ENCODE results near the gene KATNB1. TPM values are rescaled to one million over a fixed set of nuclear protein-coding genes. Genes with fewer than 3 reads are reported as not detected.

KATNB1 gene
- total and polyA plus RNA-seq, 7 experiments from 2014 or later = 20.4 to 32.9 (median 26.0) TPM

- DNase-seq (no peak), ATAC-seq (no peak)
- Histone ChIP-seq H3K27me3 (ENCODE audit: control insufficient read depth in 2 of 2, insufficient read depth in 2 of 2, low read length in 2 of 2) (no peaks in the 10 kb centered on the region), H3K4me3 (ENCODE audit: low read length) (no peak overlapping the region), H3K9me3 (ENCODE audit: control insufficient read depth in 2 of 3, low read length in 3 of 3) (no peaks in the 10 kb centered on the region), H3K36me3 (ENCODE audit: control insufficient read depth in 2 of 3, insufficient read depth in 3 of 3, low read length in 3 of 3) (no peaks in the 10 kb centered on the region), H3K4me1 (ENCODE audit: control insufficient read depth in 2 of 2, insufficient read depth in 2 of 2, low read length in 2 of 2) (no peaks in the 10 kb centered on the region), H3K27ac (ENCODE audit: low read depth, low read length) (no peak overlapping the region)
- Mint-ChIP-seq H3K27me3 (no peaks in the 10 kb centered on the region), H3K4me3 (no peak overlapping the region), H3K9me3 (peaks cover 0 to 1% (median 0%) of the 10 kb centered on the region in 11 donors), H3K36me3 (no peaks in the 10 kb centered on the region), H3K27ac (no peak overlapping the region), H3K4me1 (no peaks in the 10 kb centered on the region)
- intact Hi-C loops (cut with micrococcal nuclease) = no loop called here
- CTCF ChIA-PET = no interaction called here
- POLR2A ChIA-PET = interaction anchor here (0.6 kb wide), 1 partner anchor 174 kb away, joined by 3 read pairs; no protein-coding TSS in a partner anchor
Observed at GRCh38 chr16:57785924-57786323, 50.4 kb downstream of the KATNB1 start.

GRCh38 chr16:57786632-57787518 lies 51.3 kb downstream of the KATNB1 start:
- Histone ChIP-seq H3K4me3 (ENCODE audit: low read length) (no peak overlapping the region), H3K27me3 (ENCODE audit: control insufficient read depth in 2 of 2, insufficient read depth in 2 of 2, low read length in 2 of 2) (no peaks in the 10 kb centered on the region), H3K4me1 (ENCODE audit: control insufficient read depth in 2 of 2, insufficient read depth in 2 of 2, low read length in 2 of 2) (no peaks in the 10 kb centered on the region), H3K9me3 (ENCODE audit: control insufficient read depth in 2 of 3, low read length in 3 of 3) (no peaks in the 10 kb centered on the region), H3K27ac (ENCODE audit: low read depth, low read length) (no peak overlapping the region), H3K36me3 (ENCODE audit: control insufficient read depth in 2 of 3, insufficient read depth in 3 of 3, low read length in 3 of 3) (no peaks in the 10 kb centered on the region)
- DNase-seq (no peak), ATAC-seq (no peak)
- H3K9me3 Mint-ChIP-seq = peaks cover 0 to 1% (median 0%) of the 10 kb centered on the region in 11 donors
- ChIA-PET CTCF (no interaction called here), POLR2A (no interaction called here)
- no peaks in the 10 kb centered on the region for H3K27me3 Mint-ChIP-seq
- H3K4me3 Mint-ChIP-seq = no peak overlapping the region
- H3K4me1 Mint-ChIP-seq = no peaks in the 10 kb centered on the region
- H3K36me3 Mint-ChIP-seq = no peaks in the 10 kb centered on the region
- no peak overlapping the region for H3K27ac Mint-ChIP-seq
- intact Hi-C loops (cut with micrococcal nuclease) = no loop called here

- ATAC-seq (no peak), DNase-seq (no peak)
- Histone ChIP-seq H3K27me3 (ENCODE audit: control insufficient read depth in 2 of 2, insufficient read depth in 2 of 2, low read length in 2 of 2) (no peaks in the 10 kb centered on the region), H3K9me3 (ENCODE audit: control insufficient read depth in 2 of 3, low read length in 3 of 3) (no peaks in the 10 kb centered on the region), H3K4me1 (ENCODE audit: control insufficient read depth in 2 of 2, insufficient read depth in 2 of 2, low read length in 2 of 2) (no peaks in the 10 kb centered on the region), H3K4me3 (ENCODE audit: low read length) (no peak overlapping the region), H3K27ac (ENCODE audit: low read depth, low read length) (no peak overlapping the region), H3K36me3 (ENCODE audit: control insufficient read depth in 2 of 3, insufficient read depth in 3 of 3, low read length in 3 of 3) (no peaks in the 10 kb centered on the region)
- ChIA-PET POLR2A (no interaction called here), CTCF (no interaction called here)
- Mint-ChIP-seq H3K36me3 (no peaks in the 10 kb centered on the region), H3K27ac (no peak overlapping the region), H3K9me3 (peaks cover 0 to 2% (median 0%) of the 10 kb centered on the region in 11 donors), H3K4me1 (no peaks in the 10 kb centered on the region), H3K4me3 (no peak overlapping the region), H3K27me3 (peaks cover 0 to 2% (median 0%) of the 10 kb centered on the region in 5 donors)
- intact Hi-C loops (cut with micrococcal nuclease) = no loop called here
Observed at GRCh38 chr16:57787519-57787905, 51.9 kb downstream of the KATNB1 start.

DNA sequence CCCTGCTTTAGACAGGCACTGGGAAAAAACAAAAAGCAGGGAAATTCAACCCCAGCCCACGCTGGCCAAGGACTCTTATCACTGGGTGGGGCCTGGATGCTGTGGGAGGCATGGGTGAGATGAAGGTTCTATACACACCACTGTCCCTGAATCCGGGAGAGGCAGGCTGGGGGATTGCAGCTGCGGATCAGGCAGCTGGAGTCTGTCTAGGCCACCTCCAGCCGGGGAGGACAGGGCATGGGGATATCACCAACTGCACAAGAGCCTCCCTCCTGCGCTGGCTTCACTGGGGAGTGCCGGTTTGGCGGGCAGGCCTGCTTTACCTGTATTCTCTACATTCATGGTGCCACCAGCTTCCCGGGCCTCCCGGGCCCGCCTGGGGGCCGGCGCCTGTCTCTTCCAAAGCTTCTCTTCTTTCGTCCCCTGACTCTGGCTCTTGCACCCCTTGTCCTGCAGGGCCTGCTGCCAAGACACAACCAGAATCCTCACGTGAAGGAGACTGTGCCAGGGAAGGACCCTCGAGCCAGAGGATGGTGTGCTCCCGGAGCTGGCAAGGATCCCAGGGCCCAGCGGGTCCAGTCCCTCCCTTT lies 52.8 kb downstream of the KATNB1 start:
- Histone ChIP-seq H3K9me3 (ENCODE audit: control insufficient read depth in 2 of 3, low read length in 3 of 3) (no peaks in the 10 kb centered on the region), H3K4me1 (ENCODE audit: control insufficient read depth in 2 of 2, insufficient read depth in 2 of 2, low read length in 2 of 2) (no peaks in the 10 kb centered on the region), H3K4me3 (ENCODE audit: low read length) (no peak overlapping the region), H3K27me3 (ENCODE audit: control insufficient read depth in 2 of 2, insufficient read depth in 2 of 2, low read length in 2 of 2) (no peaks in the 10 kb centered on the region), H3K27ac (ENCODE audit: low read depth, low read length) (no peak overlapping the region), H3K36me3 (ENCODE audit: control insufficient read depth in 2 of 3, insufficient read depth in 3 of 3, low read length in 3 of 3) (no peaks in the 10 kb centered on the region)
- DNase-seq (no peak), ATAC-seq (no peak)
- H3K4me3 Mint-ChIP-seq = no peak overlapping the region
- peaks cover 0 to 2% (median 0%) of the 10 kb centered on the region in 11 donors for H3K9me3 Mint-ChIP-seq
- peaks cover 0 to 2% (median 0%) of the 10 kb centered on the region in 5 donors for H3K27me3 Mint-ChIP-seq
- H3K36me3 Mint-ChIP-seq = no peaks in the 10 kb centered on the region
- intact Hi-C loops (cut with micrococcal nuclease) = no loop called here
- H3K4me1 Mint-ChIP-seq = no peaks in the 10 kb centered on the region
- no peak overlapping the region for H3K27ac Mint-ChIP-seq
- ChIA-PET POLR2A (no interaction called here), CTCF (no interaction called here)

DNA sequence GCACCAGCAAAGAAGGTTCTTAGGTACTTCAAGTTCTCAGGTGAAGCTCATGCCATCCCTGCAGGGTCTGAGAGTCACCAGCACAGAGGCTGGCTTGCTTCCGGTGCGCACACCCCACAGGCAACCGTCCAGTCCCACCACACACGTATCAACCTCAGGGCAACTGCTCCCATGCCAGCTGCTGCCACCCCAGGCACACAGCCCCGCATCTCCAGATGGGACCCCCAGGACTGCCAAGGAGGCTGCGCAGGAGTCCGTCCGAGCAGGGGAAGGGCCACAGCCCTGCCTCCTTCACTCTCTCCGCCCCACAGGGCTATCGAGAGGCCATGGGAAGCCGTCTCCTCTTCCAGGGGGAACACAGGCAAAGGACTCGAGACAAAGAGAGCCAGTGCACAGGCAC lies 53.4 kb downstream of the KATNB1 start:
- peaks cover 0 to 2% (median 0%) of the 10 kb centered on the region in 11 donors for H3K9me3 Mint-ChIP-seq
- Histone ChIP-seq H3K4me3 (ENCODE audit: low read length) (no peak overlapping the region), H3K9me3 (ENCODE audit: control insufficient read depth in 2 of 3, low read length in 3 of 3) (no peaks in the 10 kb centered on the region), H3K27ac (ENCODE audit: low read depth, low read length) (no peak overlapping the region), H3K4me1 (ENCODE audit: control insufficient read depth in 2 of 2, insufficient read depth in 2 of 2, low read length in 2 of 2) (no peaks in the 10 kb centered on the region), H3K36me3 (ENCODE audit: control insufficient read depth in 2 of 3, insufficient read depth in 3 of 3, low read length in 3 of 3) (no peaks in the 10 kb centered on the region), H3K27me3 (ENCODE audit: control insufficient read depth in 2 of 2, insufficient read depth in 2 of 2, low read length in 2 of 2) (no peaks in the 10 kb centered on the region)
- intact Hi-C loops (cut with micrococcal nuclease) = no loop called here
- H3K27ac Mint-ChIP-seq = no peak overlapping the region
- DNase-seq = no peak
- ChIA-PET POLR2A (no interaction called here), CTCF (no interaction called here)
- H3K27me3 Mint-ChIP-seq = peaks cover 0 to 2% (median 0%) of the 10 kb centered on the region in 5 donors
- H3K4me1 Mint-ChIP-seq = no peaks in the 10 kb centered on the region
- H3K4me3 Mint-ChIP-seq = no peak overlapping the region
- ATAC-seq = no peak
- no peaks in the 10 kb centered on the region for H3K36me3 Mint-ChIP-seq

- Histone ChIP-seq H3K4me1 (ENCODE audit: control insufficient read depth in 2 of 2, insufficient read depth in 2 of 2, low read length in 2 of 2) (no peaks in the 10 kb centered on the region), H3K27me3 (ENCODE audit: control insufficient read depth in 2 of 2, insufficient read depth in 2 of 2, low read length in 2 of 2) (no peaks in the 10 kb centered on the region), H3K27ac (ENCODE audit: low read depth, low read length) (no peak overlapping the region), H3K4me3 (ENCODE audit: low read length) (no peak overlapping the region), H3K36me3 (ENCODE audit: control insufficient read depth in 2 of 3, insufficient read depth in 3 of 3, low read length in 3 of 3) (no peaks in the 10 kb centered on the region), H3K9me3 (ENCODE audit: control insufficient read depth in 2 of 3, low read length in 3 of 3) (no peaks in the 10 kb centered on the region)
- ChIA-PET CTCF (no interaction called here), POLR2A (no interaction called here)
- intact Hi-C loops (cut with micrococcal nuclease) = no loop called here
- DNase-seq (no peak), ATAC-seq (no peak)
- Mint-ChIP-seq H3K9me3 (peaks cover 0 to 2% (median 0%) of the 10 kb centered on the region in 11 donors), H3K27ac (no peak overlapping the region), H3K4me1 (peaks cover 0 to 2% (median 0%) of the 10 kb centered on the region in 7 donors), H3K4me3 (no peak overlapping the region), H3K36me3 (no peaks in the 10 kb centered on the region), H3K27me3 (peaks cover 0 to 2% (median 0%) of the 10 kb centered on the region in 5 donors)
Observed at GRCh38 chr16:57791195-57791892, 55.8 kb downstream of the KATNB1 start.

Data from naive thymus-derived CD4-positive, alpha-beta T cell (primary cell).